Bronchial epithelial cell (primary cell): Measurements from ENCODE around the gene KANSL3. TPM values are rescaled to one million over a fixed set of nuclear protein-coding genes. Genes with fewer than 3 reads are reported as not detected.

Experiments used
- DNase-seq: peaks from one replicate; pipeline ENCODE4 v3.0.0-alpha.2; 2010; ENCODE audit warnings: low read depth
- FAIRE-seq: peaks from 2 replicates; lab custom pipeline; 2011; peaks lifted over from hg19 to GRCh38; lab: Jason Lieb, UNC
- H3K27me3 ChIP-seq: 2 replicates; pipeline ENCODE4 v1.5.1; 2011; ENCODE audit warnings: low read length; ENCODE audit not compliant: control insufficient read depth, insufficient read depth
- H3K36me3 ChIP-seq: 2 replicates; pipeline ENCODE4 v1.5.1; 2011; ENCODE audit warnings: low read length; ENCODE audit not compliant: control insufficient read depth, insufficient read depth
- H3K4me3 ChIP-seq: 2 replicates; pipeline ENCODE4 v1.5.1; 2011; ENCODE audit warnings: mild to moderate bottlenecking, low read depth, low read length, control low read depth
- CTCF ChIP-seq: IDR thresholded peaks from 2 replicates; pipeline ENCODE4 v1.5.1; 2011; ENCODE audit warnings: mild to moderate bottlenecking, moderate library complexity, low read length, control low read depth, inconsistent platforms; ENCODE audit not compliant: insufficient read depth, severe bottlenecking
- total RNA-seq: library from RNA; depleted of rRNA; stranded (reverse); fragments of >200 nt; gene quantifications from 2 replicates; pipeline ENCODE4 v1.2.1, GENCODE V29; 2014

The KANSL3 gene
- total RNA-seq, 1 donor from 2014 or later, result 16.3 TPM

- Histone ChIP-seq H3K36me3 (peaks cover 12% of the 10 kb centered on the region), H3K4me3 (no peak overlapping the region), H3K27me3 (no peaks in the 10 kb centered on the region)
- no peak for TF ChIP-seq CTCF
- no peak for FAIRE-seq
- no peak for DNase-seq
These were observed 19.4 kb downstream of the KANSL3 start for GRCh38 chr2:96618596-96619283.

- Histone ChIP-seq H3K4me3 (no peak overlapping the region), H3K27me3 (no peaks in the 10 kb centered on the region), H3K36me3 (peaks cover 23% of the 10 kb centered on the region)
- no peak for FAIRE-seq
- DNase-seq, result no peak
- no peak for TF ChIP-seq CTCF
These were observed 21.1 kb downstream of the KANSL3 start for GRCh38 chr2:96617012-96617411.

- TF ChIP-seq CTCF, result no peak
- Histone ChIP-seq H3K27me3 (no peaks in the 10 kb centered on the region), H3K4me3 (no peak overlapping the region), H3K36me3 (peaks cover 23% of the 10 kb centered on the region)
- FAIRE-seq (no peak), DNase-seq (no peak)
These were observed 21.6 kb downstream of the KANSL3 start for GRCh38 chr2:96616535-96616934.

GRCh38 chr2:96616128-96616527 is 22.0 kb downstream of the KANSL3 start:
- no peak for TF ChIP-seq CTCF
- H3K27me3 ChIP-seq, result no peaks in the 10 kb centered on the region
- no peak overlapping the region for H3K4me3 ChIP-seq
- no peak for FAIRE-seq
- peaks cover 25% of the 10 kb centered on the region for H3K36me3 ChIP-seq
- DNase-seq, result no peak

GRCh38 chr2:96608469-96609455 is 29.4 kb downstream of the KANSL3 start:
- DNase-seq (no peak), FAIRE-seq (no peak)
- no peak for TF ChIP-seq CTCF

More at GRCh38 chr2:96608469-96609455, 29.4 kb downstream of the KANSL3 start:
- H3K36me3 ChIP-seq, result peaks cover 57% of the 10 kb centered on the region
- H3K27me3 ChIP-seq, result no peaks in the 10 kb centered on the region
- no peak overlapping the region for H3K4me3 ChIP-seq
